OCI-LY7 (cell line): ENCODE measurements around the gene RPS3. TPM values are rescaled to one million over a fixed set of nuclear protein-coding genes. Genes with fewer than 3 reads are reported as not detected.

ENCODE experiments used
- BruUV-seq: library from RNA; stranded (reverse); fragments of 400-500 nt; replicated peaks from 2 replicates; lab custom pipeline; 2021; lab: Mats Ljungman, UMichigan
- CTCF ChIA-PET: fragments of 300-600 bp; sonication (Branson Sonifier 250); formaldehyde crosslinking; loops from one replicate; lab custom pipeline; 2022; ENCODE audit warnings: antibody characterized with exemption; ENCODE audit not compliant: unreplicated experiment; lab: Charles Lee
- POLR2A ChIA-PET: fragments of 300-600 bp; sonication (Branson Sonifier 250); formaldehyde crosslinking; loops from one replicate; lab custom pipeline; 2022; ENCODE audit warnings: antibody characterized with exemption; lab: Charles Lee
- DNase-seq: peaks from one replicate; pipeline ENCODE4 v3.0.0-alpha.2; 2015; ENCODE audit warnings: low spot score
- H2AFZ ChIP-seq: fragments of 200-600 bp; sonication (generic), shearing (Covaris generic); 2 replicates; pipeline ENCODE4 v1.6.1; 2014; ENCODE audit warnings: mild to moderate bottlenecking, antibody characterized with exemption, low read length, moderate library complexity
- H3K27ac ChIP-seq: fragments of 200-600 bp; sonication (generic); 2 replicates; pipeline ENCODE4 v1.5.1; 2014; ENCODE audit warnings: mixed run types, low read depth, mild to moderate bottlenecking, moderate library complexity, low read length, inconsistent platforms; ENCODE audit not compliant: poor library complexity, severe bottlenecking
- H3K36me3 ChIP-seq: fragments of 200-600 bp; sonication (generic); 2 replicates; pipeline ENCODE4 v1.6.1; 2014; ENCODE audit warnings: mild to moderate bottlenecking, antibody characterized with exemption, low read length, moderate library complexity, mixed read lengths; ENCODE audit not compliant: insufficient read depth
- H3K4me1 ChIP-seq: fragments of 200-600 bp; sonication (generic); 2 replicates; pipeline ENCODE4 v1.5.1; 2014; ENCODE audit warnings: mild to moderate bottlenecking, low read length; ENCODE audit not compliant: insufficient read depth, poor library complexity, severe bottlenecking
- H3K4me2 ChIP-seq: fragments of 200-600 bp; sonication (generic); 2 replicates; pipeline ENCODE4 v1.6.1; 2014; ENCODE audit warnings: mild to moderate bottlenecking, low read length
- H3K4me3 ChIP-seq: fragments of 200-600 bp; sonication (generic); 2 replicates; pipeline ENCODE4 v1.5.1; 2014; ENCODE audit warnings: mild to moderate bottlenecking, low read depth, low read length; ENCODE audit not compliant: poor library complexity, severe bottlenecking
- H3K79me2 ChIP-seq: fragments of 200-600 bp; sonication (generic); 2 replicates; pipeline ENCODE4 v1.6.1; 2016; ENCODE audit warnings: low read depth, mild to moderate bottlenecking, low read length, moderate library complexity, mixed read lengths; ENCODE audit not compliant: insufficient read depth
- H3K9me2 ChIP-seq: fragments of 200-600 bp; sonication (generic); 2 replicates; pipeline ENCODE4 v1.6.1; 2016; ENCODE audit warnings: mild to moderate bottlenecking, low read length, mixed read lengths; ENCODE audit not compliant: insufficient read depth
- H3K9me3 ChIP-seq: fragments of 200-600 bp; sonication (generic); 2 replicates; pipeline ENCODE4 v1.6.1; 2014; ENCODE audit warnings: mild to moderate bottlenecking, mixed run types, low read length, mixed read lengths
- H4K20me1 ChIP-seq: fragments of 200-600 bp; sonication (generic); 2 replicates; pipeline ENCODE4 v1.6.1; 2014; ENCODE audit warnings: mild to moderate bottlenecking, antibody characterized with exemption, low read length, moderate library complexity, mixed read lengths; ENCODE audit not compliant: insufficient read depth
- CTCF ChIP-seq: fragments of 200-600 bp; sonication (generic); conservative IDR thresholded peaks from 2 replicates; pipeline ENCODE4 v1.5.1; 2014; ENCODE audit warnings: mild to moderate bottlenecking, antibody characterized with exemption, low read length, moderate library complexity, mixed read lengths
- EZH2phosphoT487 ChIP-seq: fragments of 200-600 bp; sonication (generic); IDR thresholded peaks from 2 replicates; pipeline ENCODE4 v1.6.1; 2018; ENCODE audit warnings: low read depth, borderline replicate concordance, mild to moderate bottlenecking, mixed run types, antibody characterized with exemption, low read length, moderate library complexity, mixed read lengths
- intact Hi-C: fragments of 100-400 bp; cut with micrococcal nuclease; formaldehyde crosslinking; loops from one replicate; pipeline ENCODE4 v1.10.0; 2022; ENCODE audit not compliant: unreplicated experiment
- total RNA-seq, 2 experiments: library from RNA; depleted of rRNA in 1 of 2; stranded (reverse); fragments of >200 nt in 1 of 2; shearing (Covaris generic) in 1 of 2; gene quantifications; 2 replicates each; pipeline ENCODE4 v1.2.3, GENCODE V29; 2014 to 2022

The RPS3 gene
- total RNA-seq, 2 experiments from 2014 or later = 3,268 to 4,392 TPM

GRCh38 chr11:75351791-75352587 lies 47.3 kb upstream of the RPS3 start:
- ChIA-PET POLR2A (no interaction called here), CTCF (no interaction called here)
- H3K4me1 ChIP-seq = no peaks in the 10 kb centered on the region
- DNase-seq = no peak
- no peak overlapping the region for H3K4me2 ChIP-seq
- H3K9me2 ChIP-seq = no peaks in the 10 kb centered on the region
- no peak for TF ChIP-seq CTCF
- TF ChIP-seq EZH2phosphoT487 = no peak
- no peak overlapping the region for H3K27ac ChIP-seq
- no peaks in the 10 kb centered on the region for H3K9me3 ChIP-seq
- H3K79me2 ChIP-seq = no peaks in the 10 kb centered on the region
- no TSS peak for BruUV-seq
- no peak overlapping the region for H3K4me3 ChIP-seq
- intact Hi-C loops = no loop called here
- no peaks in the 10 kb centered on the region for H4K20me1 ChIP-seq
- H2AFZ ChIP-seq = no peak overlapping the region
- no peaks in the 10 kb centered on the region for H3K36me3 ChIP-seq

GRCh38 chr11:75352588-75353206 lies 46.6 kb upstream of the RPS3 start:
- H2AFZ ChIP-seq = no peak overlapping the region
- H3K4me1 ChIP-seq = no peaks in the 10 kb centered on the region
- H3K27ac ChIP-seq = no peak overlapping the region
- BruUV-seq = no TSS peak
- TF ChIP-seq CTCF (no peak), EZH2phosphoT487 (no peak)
- POLR2A ChIA-PET = interaction anchor here (0.6 kb wide), 1 partner anchor 16 kb away, joined by 6 read pairs; no protein-coding TSS in a partner anchor
- H3K4me2 ChIP-seq = no peak overlapping the region
- intact Hi-C loops = no loop called here
- H3K9me2 ChIP-seq = no peaks in the 10 kb centered on the region
- no peak overlapping the region for H3K4me3 ChIP-seq
- H4K20me1 ChIP-seq = no peaks in the 10 kb centered on the region
- CTCF ChIA-PET = no interaction called here
- DNase-seq = no peak
- H3K9me3 ChIP-seq = no peaks in the 10 kb centered on the region
- H3K79me2 ChIP-seq = no peaks in the 10 kb centered on the region
- no peaks in the 10 kb centered on the region for H3K36me3 ChIP-seq

DNA sequence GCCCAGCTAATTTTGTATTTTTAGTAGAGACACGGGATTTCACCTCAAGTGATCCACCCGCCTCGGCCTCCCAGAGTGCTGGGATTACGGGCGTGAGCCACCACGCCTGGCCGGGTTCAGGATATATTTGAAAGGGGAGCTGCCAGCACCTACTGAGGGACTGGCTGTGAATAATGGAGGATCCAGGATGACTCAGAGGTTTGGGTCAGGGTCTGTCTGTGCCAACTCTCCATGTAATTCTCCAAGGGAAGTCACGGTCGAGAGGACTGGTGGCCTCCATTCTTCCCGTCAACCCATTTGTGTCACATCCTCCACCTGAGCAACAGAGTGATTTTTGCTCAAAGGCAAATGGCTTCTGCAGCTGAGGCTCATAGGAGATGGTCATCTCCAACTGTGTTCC lies 44.3 kb upstream of the RPS3 start:
- no peaks in the 10 kb centered on the region for H3K4me1 ChIP-seq
- no peak overlapping the region for H3K4me2 ChIP-seq
- DNase-seq = no peak
- BruUV-seq = no TSS peak
- no peaks in the 10 kb centered on the region for H3K79me2 ChIP-seq
- POLR2A ChIA-PET = no interaction called here
- no peak overlapping the region for H2AFZ ChIP-seq
- H3K36me3 ChIP-seq = no peaks in the 10 kb centered on the region
- TF ChIP-seq CTCF = no peak
- TF ChIP-seq EZH2phosphoT487 = no peak
- H3K9me3 ChIP-seq = no peaks in the 10 kb centered on the region
- H3K4me3 ChIP-seq = no peak overlapping the region
- no peaks in the 10 kb centered on the region for H4K20me1 ChIP-seq
- CTCF ChIA-PET = no interaction called here
- intact Hi-C loops = no loop called here
- no peaks in the 10 kb centered on the region for H3K9me2 ChIP-seq
- H3K27ac ChIP-seq = no peak overlapping the region
